SK-N-SH (cell line): ENCODE results near the gene TMEM129. TPM values are rescaled to one million over a fixed set of nuclear protein-coding genes. Genes with fewer than 3 reads are reported as not detected.

Experiments used
- CTCF ChIA-PET: fragments of 300-600, 350-600 bp; formaldehyde crosslinking; extraction: SDS; loops from one replicate; lab custom pipeline; 2021; lab: Yijun Ruan, JAX
- POLR2A ChIA-PET: fragments of 350-600 bp; sonication (Branson Sonifier 250); formaldehyde crosslinking; extraction: SDS; loops from one replicate; lab custom pipeline; 2020; ENCODE audit warnings: antibody characterized with exemption, inconsistent platforms; lab: Yijun Ruan, JAX
- DNase-seq: peaks from one replicate; pipeline ENCODE4 v3.0.0; 2012
- H2AFZ ChIP-seq: fragments of 200-600 bp; sonication (generic); 2 replicates; pipeline ENCODE4 v1.8.1; 2016; ENCODE audit warnings: antibody characterized with exemption, mild to moderate bottlenecking, low read depth
- H3F3A ChIP-seq: fragments of 200-600 bp; sonication (generic); replicated peaks from 2 replicates; pipeline ENCODE3; 2016; ENCODE audit warnings: antibody characterized with exemption, mild to moderate bottlenecking; ENCODE audit not compliant: insufficient read depth
- H3K27ac ChIP-seq, 2 experiments: fragments of 200-500 bp in 1 of 2; fragments of 200-600 bp in 1 of 2; sonication (Bioruptor generic) in 1 of 2; sonication (generic), shearing (Covaris generic) in 1 of 2; 2 replicates each; pipeline versions ENCODE4 v1.5.1 to v1.6.1; 2014 to 2016; ENCODE audit warnings: low read depth in 2 of 2, inconsistent platforms in 1 of 2, low read length in 1 of 2, mild to moderate bottlenecking in 1 of 2, mixed read lengths in 1 of 2
- H3K27me3 ChIP-seq: fragments of 200-600 bp; sonication (generic), shearing (Covaris generic); 2 replicates; pipeline ENCODE4 v1.6.1; 2016; ENCODE audit warnings: mixed run types; ENCODE audit not compliant: insufficient read depth
- H3K36me3 ChIP-seq, 2 experiments: fragments of 200-500 bp in 1 of 2; fragments of 200-600 bp in 1 of 2; sonication (Bioruptor generic) in 1 of 2; sonication (generic) in 1 of 2; replicated peaks in 1 of 2; 2 replicates each; pipeline versions ENCODE3 to v1.5.1; 2014 to 2016; ENCODE audit warnings: low read length in 1 of 2, mild to moderate bottlenecking in 1 of 2; ENCODE audit not compliant: insufficient read depth in 2 of 2, control insufficient read depth in 1 of 2
- H3K4me1 ChIP-seq, 2 experiments: fragments of 200-500 bp in 1 of 2; fragments of 200-600 bp in 1 of 2; sonication (Bioruptor generic) in 1 of 2; sonication (generic), shearing (Covaris generic) in 1 of 2; 2 replicates each; pipeline versions ENCODE4 v1.5.1 to v1.6.1; 2014 to 2016; ENCODE audit warnings: low read depth in 1 of 2, low read length in 1 of 2, mixed run types in 1 of 2; ENCODE audit not compliant: insufficient read depth in 2 of 2, control insufficient read depth in 1 of 2
- H3K4me2 ChIP-seq: fragments of 200-600 bp; sonication (generic), shearing (Covaris generic); 2 replicates; pipeline ENCODE4 v1.6.1; 2017; ENCODE audit warnings: mixed run types
- H3K4me3 ChIP-seq, 2 experiments: fragments of 200-500 bp in 1 of 2; fragments of 200-600 bp in 1 of 2; sonication (Bioruptor generic) in 1 of 2; sonication (generic), shearing (Covaris generic) in 1 of 2; 2 replicates each; pipeline versions ENCODE4 v1.5.1 to v1.8.1; 2014 to 2016; ENCODE audit warnings: low read depth in 2 of 2, inconsistent platforms in 1 of 2, low read length in 1 of 2, mild to moderate bottlenecking in 1 of 2, mixed read lengths in 1 of 2, moderate library complexity in 1 of 2
- H3K79me2 ChIP-seq: fragments of 200-600 bp; sonication (generic); 2 replicates; pipeline ENCODE4 v1.8.1; 2017; ENCODE audit warnings: mild to moderate bottlenecking; ENCODE audit not compliant: insufficient read depth
- H3K9ac ChIP-seq: fragments of 200-600 bp; sonication (generic); 2 replicates; pipeline ENCODE4 v1.6.1; 2017; ENCODE audit warnings: mixed run types
- H3K9me2 ChIP-seq: fragments of 200-600 bp; sonication (generic); 2 replicates; pipeline ENCODE4 v1.6.1; 2017; ENCODE audit warnings: mixed run types
- H3K9me3 ChIP-seq: fragments of 200-600 bp; sonication (generic); 2 replicates; pipeline ENCODE4 v1.6.1; 2017; ENCODE audit warnings: mixed run types, mild to moderate bottlenecking, moderate library complexity
- H4K20me1 ChIP-seq: fragments of 200-600 bp; sonication (generic); 2 replicates; pipeline ENCODE4 v1.6.1; 2017; ENCODE audit warnings: mild to moderate bottlenecking, mixed run types; ENCODE audit not compliant: insufficient read depth
- CHD2 ChIP-seq: fragments of 150-350 bp; IDR thresholded peaks from 2 replicates; pipeline ENCODE4 v1.6.1; 2018; ENCODE audit warnings: low read length; ENCODE audit not compliant: partially characterized antibody
- ELF1 ChIP-seq: IDR thresholded peaks from 2 replicates; pipeline ENCODE4 v1.4.0; 2012
- EP300 ChIP-seq, 2 experiments: IDR thresholded peaks; 2 replicates each; pipeline versions ENCODE4 v1.4.0 to v1.6.1; 2012; ENCODE audit warnings: borderline replicate concordance in 1 of 2, low read depth in 1 of 2, low read length in 1 of 2
- EZH2phosphoT487 ChIP-seq: fragments of 200-600 bp; sonication (generic); IDR thresholded peaks from 2 replicates; pipeline ENCODE4 v1.6.1; 2017; ENCODE audit warnings: low read depth, mixed run types, mild to moderate bottlenecking, antibody characterized with exemption, moderate library complexity, borderline replicate concordance
- JUND ChIP-seq: IDR thresholded peaks from 2 replicates; pipeline ENCODE4 v1.4.0; 2012
- MXI1 ChIP-seq: IDR thresholded peaks from 2 replicates; pipeline ENCODE4 v1.6.1; 2012; ENCODE audit warnings: mild to moderate bottlenecking, low read depth, low read length, improper control_type of control experiment
- POLR2AphosphoS5 ChIP-seq: IDR thresholded peaks from 2 replicates; pipeline ENCODE4 v1.6.1; 2012; ENCODE audit warnings: low read depth, low read length
- RAD21 ChIP-seq: IDR thresholded peaks from 2 replicates; pipeline ENCODE4 v1.6.1; 2012; ENCODE audit warnings: mild to moderate bottlenecking, low read length
- RXRA ChIP-seq: IDR thresholded peaks from 2 replicates; pipeline ENCODE4 v1.4.0; 2012; ENCODE audit warnings: low read depth, mild to moderate bottlenecking, borderline replicate concordance
- SIN3A ChIP-seq: IDR thresholded peaks from 2 replicates; pipeline ENCODE4 v1.6.1; 2012; ENCODE audit warnings: low read depth, mild to moderate bottlenecking, low read length, moderate library complexity, borderline replicate concordance
- SMC3 ChIP-seq: IDR thresholded peaks from 2 replicates; pipeline ENCODE4 v1.6.1; 2012; ENCODE audit warnings: low read depth, low read length, improper control_type of control experiment
- USF2 ChIP-seq: fragments of 150-350 bp; IDR thresholded peaks from 2 replicates; pipeline ENCODE4 v1.6.1; 2017; ENCODE audit warnings: antibody characterized with exemption, low read length, low read depth, borderline replicate concordance
- YY1 ChIP-seq: IDR thresholded peaks from 2 replicates; pipeline ENCODE4 v1.4.0; 2012; ENCODE audit warnings: low read depth, mild to moderate bottlenecking
- ZBTB33 ChIP-seq: IDR thresholded peaks from 2 replicates; pipeline ENCODE4 v1.4.0; 2012; ENCODE audit warnings: low read depth, borderline replicate concordance
- WGBS: methylation state at CpG from one replicate; pipeline ENCODE4 v1.1.6; 2017; ENCODE audit warnings: low lambda C conversion rate; 5-methylcytosine and 5-hydroxymethylcytosine counted together
- polyA plus RNA-seq, 3 experiments: library from polyadenylated mRNA; depleted of rRNA; stranded (reverse); fragments of >200 nt; gene quantifications; 2 replicates each; pipeline ENCODE4 v1.2.3, GENCODE V29; 2012
- TF ChIP-seq, protein P1 (sequence below): fragments of 150-350 bp; IDR thresholded peaks from 2 replicates; pipeline ENCODE4 v1.6.1; 2016; ENCODE audit warnings: mild to moderate bottlenecking, low read depth, low read length
- TF ChIP-seq, protein P2 (sequence below): fragments of 200-600 bp; sonication (generic); IDR thresholded peaks from 2 replicates; pipeline ENCODE4 v1.6.1; 2017; ENCODE audit warnings: antibody characterized with exemption, mild to moderate bottlenecking, moderate library complexity
- TF ChIP-seq, protein P3 (sequence below): IDR thresholded peaks from 2 replicates; pipeline ENCODE4 v1.4.0; 2012; ENCODE audit warnings: low read depth
- TF ChIP-seq, protein P4 (sequence below): IDR thresholded peaks from 2 replicates; pipeline ENCODE4; 2012

TMEM129 gene
- polyA plus RNA-seq, 1 of the 3 experiments (the other 2 are of a cell fraction) = 36.5 TPM

- Histone ChIP-seq H3K9me3 (no peaks in the 10 kb centered on the region), H3K79me2 (no peaks in the 10 kb centered on the region), H3F3A (no peaks in the 10 kb centered on the region), H4K20me1 (0 out of 2 replicates have a peak, but pooled peaks cover 3% of the 10 kb centered on the region), H3K4me1 (peaks cover 0 to 29% of the 10 kb centered on the region in 2 experiments; a peak in 1 of 4 replicates), H3K9ac (no peak overlapping the region), H3K4me3 (no peak overlapping the region), H3K4me2 (no peak overlapping the region), H3K9me2 (no peaks in the 10 kb centered on the region), H3K36me3 (no peaks in the 10 kb centered on the region), H3K27ac (no peak overlapping the region), H2AFZ (no peak overlapping the region), H3K27me3 (no peaks in the 10 kb centered on the region)
- CTCF ChIA-PET = interaction anchor here (0.6 to 12.0 kb wide), 6 partner anchors 14 to 59 kb away, joined by 3 to 88 read pairs (median 3); no protein-coding TSS in a partner anchor
- DNase-seq = no peak
- WGBS = 81% methylated on average over 5 of the region's 18 CpGs
- POLR2A ChIA-PET = no interaction called here
- TF ChIP-seq USF2 = no peak
- TF ChIP-seq CHD2 = no peak
- no peak for TF ChIP-seq POLR2AphosphoS5
- TF ChIP-seq EP300 (IDR thresholded peaks at IDR 0.05; ENCODE audit: borderline replicate concordance in 1 of 2, low read depth in 1 of 2, low read length in 1 of 2) = no peak
- TF ChIP-seq RXRA = no peak
- no peak for TF ChIP-seq MXI1
- TF ChIP-seq ELF1 = no peak
- no peak for TF ChIP-seq JUND
- TF ChIP-seq, protein P1, sequence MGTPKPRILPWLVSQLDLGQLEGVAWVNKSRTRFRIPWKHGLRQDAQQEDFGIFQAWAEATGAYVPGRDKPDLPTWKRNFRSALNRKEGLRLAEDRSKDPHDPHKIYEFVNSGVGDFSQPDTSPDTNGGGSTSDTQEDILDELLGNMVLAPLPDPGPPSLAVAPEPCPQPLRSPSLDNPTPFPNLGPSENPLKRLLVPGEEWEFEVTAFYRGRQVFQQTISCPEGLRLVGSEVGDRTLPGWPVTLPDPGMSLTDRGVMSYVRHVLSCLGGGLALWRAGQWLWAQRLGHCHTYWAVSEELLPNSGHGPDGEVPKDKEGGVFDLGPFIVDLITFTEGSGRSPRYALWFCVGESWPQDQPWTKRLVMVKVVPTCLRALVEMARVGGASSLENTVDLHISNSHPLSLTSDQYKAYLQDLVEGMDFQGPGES = no peak
- TF ChIP-seq, protein P2, sequence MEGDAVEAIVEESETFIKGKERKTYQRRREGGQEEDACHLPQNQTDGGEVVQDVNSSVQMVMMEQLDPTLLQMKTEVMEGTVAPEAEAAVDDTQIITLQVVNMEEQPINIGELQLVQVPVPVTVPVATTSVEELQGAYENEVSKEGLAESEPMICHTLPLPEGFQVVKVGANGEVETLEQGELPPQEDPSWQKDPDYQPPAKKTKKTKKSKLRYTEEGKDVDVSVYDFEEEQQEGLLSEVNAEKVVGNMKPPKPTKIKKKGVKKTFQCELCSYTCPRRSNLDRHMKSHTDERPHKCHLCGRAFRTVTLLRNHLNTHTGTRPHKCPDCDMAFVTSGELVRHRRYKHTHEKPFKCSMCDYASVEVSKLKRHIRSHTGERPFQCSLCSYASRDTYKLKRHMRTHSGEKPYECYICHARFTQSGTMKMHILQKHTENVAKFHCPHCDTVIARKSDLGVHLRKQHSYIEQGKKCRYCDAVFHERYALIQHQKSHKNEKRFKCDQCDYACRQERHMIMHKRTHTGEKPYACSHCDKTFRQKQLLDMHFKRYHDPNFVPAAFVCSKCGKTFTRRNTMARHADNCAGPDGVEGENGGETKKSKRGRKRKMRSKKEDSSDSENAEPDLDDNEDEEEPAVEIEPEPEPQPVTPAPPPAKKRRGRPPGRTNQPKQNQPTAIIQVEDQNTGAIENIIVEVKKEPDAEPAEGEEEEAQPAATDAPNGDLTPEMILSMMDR = no peak
- TF ChIP-seq, protein P3, sequence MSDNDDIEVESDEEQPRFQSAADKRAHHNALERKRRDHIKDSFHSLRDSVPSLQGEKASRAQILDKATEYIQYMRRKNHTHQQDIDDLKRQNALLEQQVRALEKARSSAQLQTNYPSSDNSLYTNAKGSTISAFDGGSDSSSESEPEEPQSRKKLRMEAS = no peak
- TF ChIP-seq RAD21 = no peak
- TF ChIP-seq, protein P4, sequence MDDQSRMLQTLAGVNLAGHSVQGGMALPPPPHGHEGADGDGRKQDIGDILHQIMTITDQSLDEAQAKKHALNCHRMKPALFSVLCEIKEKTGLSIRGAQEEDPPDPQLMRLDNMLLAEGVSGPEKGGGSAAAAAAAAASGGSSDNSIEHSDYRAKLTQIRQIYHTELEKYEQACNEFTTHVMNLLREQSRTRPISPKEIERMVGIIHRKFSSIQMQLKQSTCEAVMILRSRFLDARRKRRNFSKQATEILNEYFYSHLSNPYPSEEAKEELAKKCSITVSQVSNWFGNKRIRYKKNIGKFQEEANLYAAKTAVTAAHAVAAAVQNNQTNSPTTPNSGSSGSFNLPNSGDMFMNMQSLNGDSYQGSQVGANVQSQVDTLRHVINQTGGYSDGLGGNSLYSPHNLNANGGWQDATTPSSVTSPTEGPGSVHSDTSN = no peak
- no peak for TF ChIP-seq YY1
- TF ChIP-seq SMC3 = no peak
- no peak for TF ChIP-seq EZH2phosphoT487
- TF ChIP-seq SIN3A = no peak
- no peak for TF ChIP-seq ZBTB33
Measured at GRCh38 chr4:1750381-1751154, 29.4 kb upstream of the TMEM129 start.
